HepG2 (cell line): Measurements from ENCODE around the gene EIF4E1B. TPM values are rescaled to one million over a fixed set of nuclear protein-coding genes. Genes with fewer than 3 reads are reported as not detected.

Source experiments
- AGO2 ChIP-seq: fragments of 200-400 bp; formaldehyde crosslinking; optimal IDR thresholded peaks from 2 replicates; pipeline ENCODE3; 2017; ENCODE audit warnings: mild to moderate bottlenecking, low read depth, low read length, moderate library complexity
- ATRX ChIP-seq: sonication (generic); formaldehyde crosslinking; IDR thresholded peaks from 2 replicates; pipeline ENCODE4 v1.4.0; 2020; ENCODE audit warnings: missing genetic modification reagents, borderline replicate concordance
- BRCA1 ChIP-seq: sonication (generic); formaldehyde crosslinking; IDR thresholded peaks from 2 replicates; pipeline ENCODE4 v1.4.0; 2020; ENCODE audit warnings: missing genetic modification reagents
- CEBPG ChIP-seq: IDR thresholded peaks from 2 replicates; pipeline ENCODE4 v1.6.1; 2016
- DR1 ChIP-seq: sonication (generic); formaldehyde crosslinking; IDR thresholded peaks from 2 replicates; pipeline ENCODE4 v1.8.0; 2021; ENCODE audit warnings: mild to moderate bottlenecking, missing genetic modification reagents, inconsistent platforms
- ERF ChIP-seq: IDR thresholded peaks from 2 replicates; pipeline ENCODE4 v1.6.1; 2018; ENCODE audit warnings: missing biosample characterization, missing genetic modification reagents
- FOXK1 ChIP-seq: sonication (generic); formaldehyde crosslinking; IDR thresholded peaks from 2 replicates; pipeline ENCODE4 v1.4.0; 2020; ENCODE audit warnings: low read depth, missing genetic modification reagents, borderline replicate concordance
- FOXK2 ChIP-seq: fragments of 450-650 bp; IDR thresholded peaks from 2 replicates; pipeline ENCODE4 v1.6.1; 2016
- LCORL ChIP-seq, 2 experiments: fragments of 450-650 bp in 1 of 2; sonication (generic) in 1 of 2; formaldehyde crosslinking in 1 of 2; IDR thresholded peaks; 2 replicates each; pipeline versions ENCODE4 v1.5.0 to v1.6.1; 2017 to 2020; ENCODE audit warnings: antibody characterized with exemption in 1 of 2, missing genetic modification reagents in 1 of 2
- MXI1 ChIP-seq: IDR thresholded peaks from 3 replicates; pipeline ENCODE4 v1.6.1; 2012; ENCODE audit warnings: low read depth, low read length, inconsistent platforms, borderline replicate concordance
- NFKB2 ChIP-seq: sonication (generic); formaldehyde crosslinking; IDR thresholded peaks from 2 replicates; pipeline ENCODE4 v1.4.0; 2020; ENCODE audit warnings: missing genetic modification reagents, borderline replicate concordance
- RBM39 ChIP-seq: fragments of 200-400 bp; formaldehyde crosslinking; IDR thresholded peaks from one replicate; pipeline ENCODE4 v1.6.1; 2018; ENCODE audit warnings: antibody characterized with exemption, mild to moderate bottlenecking, low read depth, low read length; ENCODE audit not compliant: poor library complexity, severe bottlenecking
- SNAPC2 ChIP-seq: sonication (generic); formaldehyde crosslinking; IDR thresholded peaks from 2 replicates; pipeline ENCODE4 v1.8.1; 2022; ENCODE audit warnings: mild to moderate bottlenecking, missing genetic modification reagents
- XRCC5 ChIP-seq: fragments of 200-400 bp; formaldehyde crosslinking; optimal IDR thresholded peaks from 2 replicates; pipeline ENCODE3; 2017; ENCODE audit warnings: mild to moderate bottlenecking, low read length
- ZBTB20 ChIP-seq: sonication (generic); formaldehyde crosslinking; IDR thresholded peaks from 2 replicates; pipeline ENCODE4 v1.8.1; 2023; ENCODE audit warnings: missing genetic modification reagents, low read depth, mild to moderate bottlenecking, borderline replicate concordance
- ZBTB3 ChIP-seq: sonication (generic); formaldehyde crosslinking; IDR thresholded peaks from 2 replicates; pipeline ENCODE4 v1.4.0; 2020; ENCODE audit warnings: low read depth, mild to moderate bottlenecking, moderate library complexity, missing genetic modification reagents, borderline replicate concordance
- ZNF10 ChIP-seq: sonication (generic); formaldehyde crosslinking; IDR thresholded peaks from 2 replicates; pipeline ENCODE4 v1.4.0; 2020; ENCODE audit warnings: mild to moderate bottlenecking, low read depth, missing genetic modification reagents, borderline replicate concordance
- ZNF180 ChIP-seq: sonication (generic); formaldehyde crosslinking; IDR thresholded peaks from 2 replicates; pipeline ENCODE4 v1.4.0; 2020; ENCODE audit warnings: low read depth, missing genetic modification reagents, borderline replicate concordance
- ZNF207 ChIP-seq: fragments of 450-650 bp; IDR thresholded peaks from 2 replicates; pipeline ENCODE4 v1.6.1; 2016; ENCODE audit warnings: antibody characterized with exemption, borderline replicate concordance
- ZNF263 ChIP-seq: sonication (generic); formaldehyde crosslinking; IDR thresholded peaks from 2 replicates; pipeline ENCODE4 v1.4.0; 2020; ENCODE audit warnings: missing genetic modification reagents
- ZNF468 ChIP-seq: sonication (generic); formaldehyde crosslinking; IDR thresholded peaks from 2 replicates; pipeline ENCODE4 v1.8.0; 2022; ENCODE audit warnings: mild to moderate bottlenecking, moderate library complexity, missing genetic modification reagents
- ZNF598 ChIP-seq: sonication (generic); formaldehyde crosslinking; IDR thresholded peaks from 2 replicates; pipeline ENCODE4 v1.5.1; 2020; ENCODE audit warnings: mild to moderate bottlenecking, missing genetic modification reagents, borderline replicate concordance
- ZNF674 ChIP-seq: sonication (generic); formaldehyde crosslinking; IDR thresholded peaks from 2 replicates; pipeline ENCODE4 v1.5.0; 2020; ENCODE audit warnings: low read depth, mild to moderate bottlenecking, missing genetic modification reagents
- polyA plus RNA-seq, 8 experiments: library from polyadenylated mRNA; depleted of rRNA in 3 of 8; stranded (reverse) in 7 of 8; unstranded in 1 of 8; fragments of >200 nt; fragmentation: Illumina TruSeq in 4 of 8; extraction: Trizol in 4 of 8; gene quantifications; 2 replicates each; pipeline versions ENCODE4 v1.2.1 to v1.2.3, GENCODE V29; 2011 to 2016; ENCODE audit warnings: low read depth in 4 of 8, missing spikeins in 1 of 8, mixed read lengths in 1 of 8; ENCODE audit not compliant: insufficient read depth in 1 of 8
- total RNA-seq, 5 experiments: library from RNA; depleted of rRNA; stranded (reverse); fragments of >200 nt; fragmentation: Illumina TruSeq; extraction: Trizol; gene quantifications; 2 replicates each; pipeline ENCODE4 v1.2.3, GENCODE V29; 2016; ENCODE audit warnings: low read depth in 1 of 5
- TF ChIP-seq, protein P1 (sequence below): IDR thresholded peaks from 2 replicates; pipeline ENCODE4 v1.6.1; 2016; ENCODE audit warnings: mild to moderate bottlenecking, missing biosample characterization, missing genetic modification reagents
- TF ChIP-seq, protein P2 (sequence below): sonication (generic); formaldehyde crosslinking; IDR thresholded peaks from 2 replicates; pipeline ENCODE4 v1.8.0; 2022; ENCODE audit warnings: missing genetic modification reagents, mild to moderate bottlenecking, moderate library complexity, borderline replicate concordance
- TF ChIP-seq, protein P3 (sequence below): sonication (generic); formaldehyde crosslinking; IDR thresholded peaks from 2 replicates; pipeline ENCODE4 v1.4.0; 2020; ENCODE audit warnings: missing genetic modification reagents, mild to moderate bottlenecking, borderline replicate concordance
- TF ChIP-seq, protein P4 (sequence below): sonication (generic); formaldehyde crosslinking; IDR thresholded peaks from 2 replicates; pipeline ENCODE4 v1.5.0; 2020; ENCODE audit warnings: mild to moderate bottlenecking, missing genetic modification reagents

The EIF4E1B gene
- total and polyA plus RNA-seq, 2 of the 13 experiments (the other 11 are each of a cell fraction or from before 2014, with no cell fraction given), result not detected

DNA sequence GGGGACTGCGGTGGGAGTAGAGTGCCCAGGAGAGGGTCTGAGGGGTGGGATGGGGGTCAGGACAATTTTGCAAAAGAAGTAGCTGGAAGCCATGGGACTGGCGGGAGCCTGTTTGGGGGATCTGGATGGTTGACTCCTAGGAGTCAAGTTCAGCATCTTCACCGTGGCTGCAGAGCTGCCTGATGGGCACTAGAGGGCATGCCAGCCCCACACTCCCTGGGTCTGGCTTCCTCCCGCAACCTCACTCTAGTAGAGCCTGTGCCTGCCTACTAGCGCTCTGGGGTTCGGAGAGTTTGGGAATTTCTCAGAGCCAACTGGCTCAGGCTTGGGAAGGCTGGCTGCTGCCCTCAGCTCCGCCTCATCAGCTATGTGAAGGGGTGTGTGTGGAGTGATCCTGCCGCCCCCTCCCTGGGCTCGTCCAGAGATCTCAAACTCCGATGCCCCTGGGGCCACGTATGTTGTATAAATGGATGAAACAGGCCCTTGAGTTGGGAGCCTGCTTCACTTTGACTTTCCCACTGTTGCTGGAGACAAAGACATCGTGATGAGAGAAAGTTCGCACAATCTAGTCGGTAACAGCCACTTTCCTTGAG is 27.6 kb downstream of the EIF4E1B start (continued):
- TF ChIP-seq ZBTB20 (CRISPR knock-in tag), result no peak
- TF ChIP-seq ATRX (CRISPR knock-in tag), result no peak
- no peak for TF ChIP-seq FOXK2
- TF ChIP-seq RBM39, result no peak
- TF ChIP-seq, protein P1, sequence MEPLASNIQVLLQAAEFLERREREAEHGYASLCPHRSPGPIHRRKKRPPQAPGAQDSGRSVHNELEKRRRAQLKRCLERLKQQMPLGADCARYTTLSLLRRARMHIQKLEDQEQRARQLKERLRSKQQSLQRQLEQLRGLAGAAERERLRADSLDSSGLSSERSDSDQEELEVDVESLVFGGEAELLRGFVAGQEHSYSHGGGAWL (CRISPR knock-in tag), result no peak
- TF ChIP-seq ZBTB3 (CRISPR knock-in tag), result no peak
- no peak for TF ChIP-seq FOXK1
- TF ChIP-seq MXI1, result no peak
- TF ChIP-seq NFKB2 (CRISPR knock-in tag), result no peak
- no peak for TF ChIP-seq ZNF598 (CRISPR knock-in tag)
- TF ChIP-seq ZNF10 (CRISPR knock-in tag), result no peak
- TF ChIP-seq DR1 (CRISPR knock-in tag), result no peak
- TF ChIP-seq, protein P2, sequence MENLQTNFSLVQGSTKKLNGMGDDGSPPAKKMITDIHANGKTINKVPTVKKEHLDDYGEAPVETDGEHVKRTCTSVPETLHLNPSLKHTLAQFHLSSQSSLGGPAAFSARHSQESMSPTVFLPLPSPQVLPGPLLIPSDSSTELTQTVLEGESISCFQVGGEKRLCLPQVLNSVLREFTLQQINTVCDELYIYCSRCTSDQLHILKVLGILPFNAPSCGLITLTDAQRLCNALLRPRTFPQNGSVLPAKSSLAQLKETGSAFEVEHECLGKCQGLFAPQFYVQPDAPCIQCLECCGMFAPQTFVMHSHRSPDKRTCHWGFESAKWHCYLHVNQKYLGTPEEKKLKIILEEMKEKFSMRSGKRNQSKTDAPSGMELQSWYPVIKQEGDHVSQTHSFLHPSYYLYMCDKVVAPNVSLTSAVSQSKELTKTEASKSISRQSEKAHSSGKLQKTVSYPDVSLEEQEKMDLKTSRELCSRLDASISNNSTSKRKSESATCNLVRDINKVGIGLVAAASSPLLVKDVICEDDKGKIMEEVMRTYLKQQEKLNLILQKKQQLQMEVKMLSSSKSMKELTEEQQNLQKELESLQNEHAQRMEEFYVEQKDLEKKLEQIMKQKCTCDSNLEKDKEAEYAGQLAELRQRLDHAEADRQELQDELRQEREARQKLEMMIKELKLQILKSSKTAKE (CRISPR knock-in tag), result no peak
- TF ChIP-seq ZNF468 (CRISPR knock-in tag), result no peak
- no peak for TF ChIP-seq LCORL (IDR thresholded peaks at IDR 0.05)
- peak; percentile 37; the same call in 1 of the 2 replicates for TF ChIP-seq LCORL (CRISPR knock-in tag; IDR thresholded peaks at IDR 0.05)
- TF ChIP-seq ERF (CRISPR knock-in tag), result 0 out of 2 replicates have a peak, but pooled peaks have one; percentile 20
- TF ChIP-seq CEBPG (CRISPR knock-in tag), result no peak
- TF ChIP-seq ZNF674, result no peak
- TF ChIP-seq XRCC5, result peak; percentile 80
- 0 out of 2 replicates have a peak, but pooled peaks have one; percentile 27 for TF ChIP-seq ZNF263
- no peak for TF ChIP-seq ZNF207
- no peak for TF ChIP-seq ZNF180 (CRISPR knock-in tag)
- TF ChIP-seq, protein P3, sequence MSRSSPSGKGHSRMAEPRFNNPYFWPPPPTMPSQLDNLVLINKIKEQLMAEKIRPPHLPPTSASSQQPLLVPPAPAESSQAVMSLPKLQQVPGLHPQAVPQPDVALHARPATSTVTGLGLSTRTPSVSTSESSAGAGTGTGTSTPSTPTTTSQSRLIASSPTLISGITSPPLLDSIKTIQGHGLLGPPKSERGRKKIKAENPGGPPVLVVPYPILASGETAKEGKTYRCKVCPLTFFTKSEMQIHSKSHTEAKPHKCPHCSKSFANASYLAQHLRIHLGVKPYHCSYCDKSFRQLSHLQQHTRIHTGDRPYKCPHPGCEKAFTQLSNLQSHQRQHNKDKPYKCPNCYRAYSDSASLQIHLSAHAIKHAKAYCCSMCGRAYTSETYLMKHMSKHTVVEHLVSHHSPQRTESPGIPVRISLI (CRISPR knock-in tag), result no peak
- TF ChIP-seq, protein P4, sequence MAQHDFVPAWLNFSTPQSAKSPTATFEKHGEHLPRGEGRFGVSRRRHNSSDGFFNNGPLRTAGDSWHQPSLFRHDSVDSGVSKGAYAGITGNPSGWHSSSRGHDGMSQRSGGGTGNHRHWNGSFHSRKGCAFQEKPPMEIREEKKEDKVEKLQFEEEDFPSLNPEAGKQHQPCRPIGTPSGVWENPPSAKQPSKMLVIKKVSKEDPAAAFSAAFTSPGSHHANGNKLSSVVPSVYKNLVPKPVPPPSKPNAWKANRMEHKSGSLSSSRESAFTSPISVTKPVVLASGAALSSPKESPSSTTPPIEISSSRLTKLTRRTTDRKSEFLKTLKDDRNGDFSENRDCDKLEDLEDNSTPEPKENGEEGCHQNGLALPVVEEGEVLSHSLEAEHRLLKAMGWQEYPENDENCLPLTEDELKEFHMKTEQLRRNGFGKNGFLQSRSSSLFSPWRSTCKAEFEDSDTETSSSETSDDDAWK (CRISPR knock-in tag), result no peak
- no peak for TF ChIP-seq BRCA1 (CRISPR knock-in tag)
- TF ChIP-seq AGO2, result peak; percentile 51
- TF ChIP-seq SNAPC2 (CRISPR knock-in tag), result no peak
